Heart left ventricle (tissue), 16 donors: ENCODE results near the gene RGL3. TPM values are rescaled to one million over a fixed set of nuclear protein-coding genes. Genes with fewer than 3 reads are reported as not detected.
"Not testable (repeated sequence)": the region's sequence is repeated elsewhere in the genome, so short reads cannot be mapped to it uniquely, and the experiment has no call there.

Experiments used
- ATAC-seq, 4 donors: fragments of 200-7000 bp; cut with Tn5 transposase; one replicate each; pipeline ENCODE4 v1.9.1; 2020 to 2022; ENCODE audit warnings: moderate library complexity in 4 of 4, mild to moderate bottlenecking in 3 of 4, moderate number of reproducible peaks in 1 of 4
- DNase-seq, 5 donors: peaks; one replicate each; pipeline ENCODE4 v3.0.0-alpha.2; 2020
- H3K27ac ChIP-seq, 12 donors: fragments of 200-600 bp; sonication (generic) in 4 of 12; one replicate each; pipeline versions ENCODE4 v1.5.0 to v1.8.0; 2016 to 2022; ENCODE audit warnings: mild to moderate bottlenecking in 2 of 12
- H3K27me3 ChIP-seq, 9 donors: fragments of 200-600 bp; sonication (generic) in 2 of 9; one replicate each; pipeline versions ENCODE4 v1.5.1 to v1.8.0; 2016 to 2022; ENCODE audit warnings: mild to moderate bottlenecking in 3 of 9
- H3K36me3 ChIP-seq, 9 donors: fragments of 200-600 bp; sonication (generic) in 2 of 9; one replicate each; pipeline versions ENCODE4 v1.5.0 to v1.8.0; 2018 to 2022; ENCODE audit warnings: mild to moderate bottlenecking in 2 of 9
- H3K4me1 ChIP-seq, 12 donors: fragments of 200-600 bp; sonication (generic) in 4 of 12; one replicate each; pipeline versions ENCODE4 v1.5.0 to v1.8.0; 2016 to 2022; ENCODE audit warnings: mild to moderate bottlenecking in 3 of 12
- H3K4me3 ChIP-seq, 12 donors: fragments of 200-600 bp; sonication (generic) in 4 of 12; one replicate each; pipeline versions ENCODE4 v1.5.0 to v1.8.0; 2017 to 2022; ENCODE audit warnings: mild to moderate bottlenecking in 9 of 12, moderate library complexity in 4 of 12
- H3K9me3 ChIP-seq, 12 donors: fragments of 200-600 bp; sonication (generic) in 4 of 12; one replicate each; pipeline versions ENCODE4 v1.5.0 to v1.8.0; 2016 to 2022; ENCODE audit warnings: mild to moderate bottlenecking in 1 of 12
- CTCF ChIP-seq, 12 donors: fragments of 200-600 bp; sonication (generic) in 4 of 12; IDR thresholded peaks; one replicate each; pipeline versions ENCODE4 v1.5.0 to v1.8.0; 2018 to 2022; ENCODE audit warnings: antibody characterized with exemption in 12 of 12, mild to moderate bottlenecking in 5 of 12
- POLR2A ChIP-seq, 2 donors: fragments of 450-650 bp; IDR thresholded peaks; one replicate each; pipeline ENCODE4 v1.6.1; 2017; ENCODE audit warnings: antibody characterized with exemption in 2 of 2, mild to moderate bottlenecking in 2 of 2, moderate library complexity in 2 of 2
- WGBS, 4 donors: extraction: QIAGEN DNeasy Blood & Tissue Kit in 2 of 4; methylation state at CpG; one replicate each; pipeline versions ENCODE4 v1.1.5 to v1.1.7; 2013 to 2018; 5-methylcytosine and 5-hydroxymethylcytosine counted together
- intact Hi-C, 10 donors: fragments of 100-400 bp; cut with DNase I; formaldehyde crosslinking; loops; one replicate each; pipeline versions ENCODE4 v1.11.1 to v1.14.2; 2022
- polyA plus RNA-seq, 2 donors: library from polyadenylated mRNA; stranded (reverse); fragments of 200-250 nt; gene quantifications; one replicate each; pipeline ENCODE4 v1.2.3, GENCODE V29; 2013
- total RNA-seq, 9 donors: library from RNA; depleted of rRNA in 2 of 9; stranded (reverse); fragments of >200 nt in 2 of 9; fragmentation: NEBNext Ultra II Directional in 3 of 9; extraction: Animal tissue kit (Norgen Biotek cat#: 25700) in 3 of 9; gene quantifications; one replicate each; pipeline versions ENCODE4 v1.1.0 to v1.2.4, GENCODE V29; 2016 to 2023
- donor health status: ischemic (EF 13 %, LVEDD 7.1; RV severe dilation, severe dysfunction).
- donor health status: healthy with polysubstance abuse.
- donor health status: DM: no; HTN: yes; CAD: no.
- donor health status: DM: no; HTN: no; CAD: no.
- donor health status: ischemic (EF 25% LVEDD 6.9; RV normal size, moderate dysfunction).
- donor health status: ischemic (EF 25% LVEDD 5.7; RV mildly dilated, moderate dysfunction).
- donor health status: healthy.
- donor health status: DM: yes; HTN: yes; CAD: no.
- donor health status: ischemic (EF 35%, LVEDD 5.7; RV mildly dilated, moderate dysfunction).
- donor health status: nonischemic (EF 11% LVEDD 7.7; RV severe dilation, severe dysfunction).
- donor health status: DM: yes; HTN: yes; CAD: no.
- donor health status: PGD.
- donor health status: ischemic (EF 29% LVEDD 5.4; RV normal size, mild dysfunction).
- donor health status: nonischemic (EF 23%, LVEDD 6.1; RV moderate dilation, normal function).

The RGL3 gene
- total and polyA plus RNA-seq, 11 donors, result 2.1 to 11.3 (median 4.0) TPM

- intact Hi-C loops, result loop anchor here in 6 of 10 donors (1.0 to 10.0 kb wide), 8 partner anchors 50 to 300 kb away; partner anchors contain the start of genes SWSAP1 (in 3 of the 6), EPOR (in 2 of the 6), CCDC159 (in 1 of the 6) and ELAVL3 (in 1 of the 6)
- Histone ChIP-seq H3K36me3 (peaks cover 0 to 40% (median 30%) of the 10 kb centered on the region in 9 donors), H3K27ac (peak within 1 kb of the TSS in 11 of 12 donors; percentile 73 to 86 (median 81)), H3K9me3 (no peaks in the 10 kb centered on the region), H3K4me3 (peak within 1 kb of the TSS; percentile 64 to 90 (median 80)), H3K27me3 (no peaks in the 10 kb centered on the region), H3K4me1 (peaks cover 0 to 22% (median 17%) of the 10 kb centered on the region in 12 donors)
- DNase-seq, result peak; percentile 99
- peak; percentile 98 to 99 (median 98) for ATAC-seq
- TF ChIP-seq POLR2A (IDR thresholded peaks at IDR 0.05), result peak in 1 of 2 donors; percentile 53
- TF ChIP-seq CTCF (IDR thresholded peaks at IDR 0.05), result peak; percentile 69 to 90 (median 87)
- whole genome bisulfite sequencing, 4 donors, result 0 to 1% (median 0%) methylated on average over 31 to 53 of the region's 53 CpGs
These were observed 16.1 kb upstream of the RGL3 start, which contains the start of the genes ODAD3 and PRKCSH for GRCh38 chr19:11435057-11435832. Gene ODAD3 (minus strand): TSS chr19:11435121. CDS start chr19:11435016, 105 bp downstream. Gene PRKCSH (plus strand): TSS chr19:11435635. CDS start chr19:11436118, 483 bp downstream.

- Histone ChIP-seq H3K9me3 (no peaks in the 10 kb centered on the region), H3K4me1 (peaks cover 0 to 22% (median 17%) of the 10 kb centered on the region in 12 donors), H3K4me3 (peak overlapping the region in 11 of 12 donors; percentile 20 to 90 (median 78)), H3K27ac (peak overlapping the region in 11 of 12 donors; percentile 70 to 86 (median 81)), H3K27me3 (no peaks in the 10 kb centered on the region), H3K36me3 (peaks cover 0 to 34% (median 24%) of the 10 kb centered on the region in 9 donors)
- no peak for ATAC-seq
- intact Hi-C loops, result loop anchor here in 7 of 10 donors (1.0 to 10.0 kb wide), 8 partner anchors 50 to 300 kb away; partner anchors contain the start of genes EPOR (in 3 of the 7), SWSAP1 (in 3 of the 7), CCDC159 (in 1 of the 7) and ELAVL3 (in 1 of the 7)
- 6 to 10% (median 8%) methylated on average over 7 to 9 of the region's 9 CpGs for WGBS, 4 donors
- TF ChIP-seq CTCF (IDR thresholded peaks at IDR 0.05), result no peak
- TF ChIP-seq POLR2A (IDR thresholded peaks at IDR 0.05), result no peak
- DNase-seq, result no peak
These were observed 15.6 kb upstream of the RGL3 start for GRCh38 chr19:11434703-11435056.

DNA sequence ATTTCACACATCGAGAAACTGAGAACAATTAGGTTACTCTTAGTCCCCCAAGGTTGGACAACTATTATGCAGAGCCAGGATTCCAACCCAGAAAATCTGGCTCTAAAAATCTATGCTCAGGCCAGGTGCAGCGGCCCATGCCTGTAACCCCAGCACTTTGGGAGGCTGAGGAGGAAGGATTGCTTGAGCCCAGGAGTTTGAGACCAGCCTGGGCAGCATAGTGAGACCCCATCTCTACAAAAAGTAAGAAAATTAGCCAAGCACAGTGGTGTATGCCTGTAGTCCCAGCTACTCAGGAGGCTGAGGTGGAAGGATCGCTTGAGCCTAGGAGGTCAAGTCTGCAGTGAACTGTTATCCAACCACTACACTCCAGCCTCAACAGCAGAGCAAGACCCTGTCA is 14.4 kb upstream of the RGL3 start:
- H3K4me3 ChIP-seq, H3K27me3 ChIP-seq, DNase-seq, ATAC-seq, H3K9me3 ChIP-seq, H3K27ac ChIP-seq: not testable (repeated sequence)
- Histone ChIP-seq H3K36me3 (peaks cover 0 to 22% (median 16%) of the 10 kb centered on the region in 9 donors), H3K4me1 (peaks cover 0 to 22% (median 17%) of the 10 kb centered on the region in 12 donors)
- intact Hi-C loops, result loop anchor here in 5 of 10 donors (5.0 to 10.0 kb wide), 5 partner anchors 49 to 299 kb away; partner anchors contain the start of genes EPOR (in 2 of the 5), ELAVL3 (in 1 of the 5) and TSPAN16 (in 1 of the 5)
- 96 to 100% (median 98%) methylated on average over 1 to 3 of the region's 3 CpGs for WGBS, 4 donors

GRCh38 chr19:11426656-11427055 is 7.5 kb upstream of the RGL3 start:
- TF ChIP-seq POLR2A (IDR thresholded peaks at IDR 0.05) (no peak), CTCF (IDR thresholded peaks at IDR 0.05) (no peak)
- Histone ChIP-seq H3K27me3 (peaks cover 0 to 26% (median 12%) of the 10 kb centered on the region in 9 donors), H3K4me3 (no peak overlapping the region), H3K4me1 (peaks cover 4 to 17% (median 10%) of the 10 kb centered on the region in 12 donors), H3K36me3 (no peaks in the 10 kb centered on the region), H3K9me3 (no peaks in the 10 kb centered on the region), H3K27ac (no peak overlapping the region)
- intact Hi-C loops, result no loop called here
- no peak for DNase-seq
- ATAC-seq, result no peak
- 90 to 93% (median 91%) methylated on average over 19 of the region's 19 CpGs for WGBS, 4 donors
